DND-41 (cell line): Measurements from ENCODE around the gene POC1A.

Source experiments
- EZH2 ChIP-seq: IDR thresholded peaks from 3 replicates; pipeline ENCODE4 v1.6.1; 2012; ENCODE audit warnings: borderline replicate concordance, low read depth, mild to moderate bottlenecking, moderate library complexity, low read length, inconsistent platforms; ENCODE audit not compliant: severe bottlenecking
- TF ChIP-seq, protein P1 (sequence below): IDR thresholded peaks from 2 replicates; pipeline ENCODE4 v1.5.1; 2012; ENCODE audit warnings: borderline replicate concordance, low read length, moderate library complexity, mild to moderate bottlenecking; ENCODE audit not compliant: poor library complexity, severe bottlenecking; ENCODE audit errors: extremely low read depth

DNA sequence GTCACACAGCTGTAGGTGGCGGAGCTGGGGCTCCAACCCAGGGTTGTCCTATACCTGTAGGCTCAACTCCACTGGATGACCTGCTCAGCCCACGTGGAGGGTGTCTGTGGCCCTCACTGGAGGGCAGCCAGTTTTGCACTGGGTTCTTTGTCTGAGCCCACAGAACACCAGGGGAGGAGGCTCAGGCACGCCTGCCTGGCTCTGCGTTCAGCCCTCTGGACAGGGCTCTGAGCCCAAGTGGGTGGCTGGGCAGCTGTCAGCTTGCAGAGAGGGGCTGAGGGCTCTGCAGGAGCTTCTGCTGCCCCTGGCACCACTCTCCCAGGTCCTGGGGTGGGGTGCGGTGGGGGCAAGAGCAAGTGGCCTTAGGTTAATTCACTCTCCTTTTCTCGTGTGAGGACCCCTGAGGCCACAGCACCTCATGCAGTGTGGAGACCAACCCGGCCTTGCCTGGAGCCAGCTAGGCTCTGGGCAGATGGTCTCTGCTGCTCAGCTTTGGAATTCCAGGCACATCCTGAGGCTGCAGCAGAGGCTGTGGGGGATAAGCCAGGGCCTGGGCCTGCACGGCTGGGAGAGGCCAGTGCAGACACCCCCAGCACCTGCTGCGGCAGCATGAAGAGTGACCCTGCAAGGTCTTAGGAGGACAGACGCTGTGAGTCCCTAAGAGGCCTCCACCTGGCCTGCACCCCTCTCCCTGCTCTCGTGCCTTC, 121.4 kb downstream of the POC1A start:
- TF ChIP-seq, protein P1, sequence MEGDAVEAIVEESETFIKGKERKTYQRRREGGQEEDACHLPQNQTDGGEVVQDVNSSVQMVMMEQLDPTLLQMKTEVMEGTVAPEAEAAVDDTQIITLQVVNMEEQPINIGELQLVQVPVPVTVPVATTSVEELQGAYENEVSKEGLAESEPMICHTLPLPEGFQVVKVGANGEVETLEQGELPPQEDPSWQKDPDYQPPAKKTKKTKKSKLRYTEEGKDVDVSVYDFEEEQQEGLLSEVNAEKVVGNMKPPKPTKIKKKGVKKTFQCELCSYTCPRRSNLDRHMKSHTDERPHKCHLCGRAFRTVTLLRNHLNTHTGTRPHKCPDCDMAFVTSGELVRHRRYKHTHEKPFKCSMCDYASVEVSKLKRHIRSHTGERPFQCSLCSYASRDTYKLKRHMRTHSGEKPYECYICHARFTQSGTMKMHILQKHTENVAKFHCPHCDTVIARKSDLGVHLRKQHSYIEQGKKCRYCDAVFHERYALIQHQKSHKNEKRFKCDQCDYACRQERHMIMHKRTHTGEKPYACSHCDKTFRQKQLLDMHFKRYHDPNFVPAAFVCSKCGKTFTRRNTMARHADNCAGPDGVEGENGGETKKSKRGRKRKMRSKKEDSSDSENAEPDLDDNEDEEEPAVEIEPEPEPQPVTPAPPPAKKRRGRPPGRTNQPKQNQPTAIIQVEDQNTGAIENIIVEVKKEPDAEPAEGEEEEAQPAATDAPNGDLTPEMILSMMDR, result no peak
- no peak for TF ChIP-seq EZH2
